ENCODE results near the gene RASGRF2. TPM values are rescaled to one million over a fixed set of nuclear protein-coding genes. Genes with fewer than 3 reads are reported as not detected.

Gene RASGRF2, protein sequence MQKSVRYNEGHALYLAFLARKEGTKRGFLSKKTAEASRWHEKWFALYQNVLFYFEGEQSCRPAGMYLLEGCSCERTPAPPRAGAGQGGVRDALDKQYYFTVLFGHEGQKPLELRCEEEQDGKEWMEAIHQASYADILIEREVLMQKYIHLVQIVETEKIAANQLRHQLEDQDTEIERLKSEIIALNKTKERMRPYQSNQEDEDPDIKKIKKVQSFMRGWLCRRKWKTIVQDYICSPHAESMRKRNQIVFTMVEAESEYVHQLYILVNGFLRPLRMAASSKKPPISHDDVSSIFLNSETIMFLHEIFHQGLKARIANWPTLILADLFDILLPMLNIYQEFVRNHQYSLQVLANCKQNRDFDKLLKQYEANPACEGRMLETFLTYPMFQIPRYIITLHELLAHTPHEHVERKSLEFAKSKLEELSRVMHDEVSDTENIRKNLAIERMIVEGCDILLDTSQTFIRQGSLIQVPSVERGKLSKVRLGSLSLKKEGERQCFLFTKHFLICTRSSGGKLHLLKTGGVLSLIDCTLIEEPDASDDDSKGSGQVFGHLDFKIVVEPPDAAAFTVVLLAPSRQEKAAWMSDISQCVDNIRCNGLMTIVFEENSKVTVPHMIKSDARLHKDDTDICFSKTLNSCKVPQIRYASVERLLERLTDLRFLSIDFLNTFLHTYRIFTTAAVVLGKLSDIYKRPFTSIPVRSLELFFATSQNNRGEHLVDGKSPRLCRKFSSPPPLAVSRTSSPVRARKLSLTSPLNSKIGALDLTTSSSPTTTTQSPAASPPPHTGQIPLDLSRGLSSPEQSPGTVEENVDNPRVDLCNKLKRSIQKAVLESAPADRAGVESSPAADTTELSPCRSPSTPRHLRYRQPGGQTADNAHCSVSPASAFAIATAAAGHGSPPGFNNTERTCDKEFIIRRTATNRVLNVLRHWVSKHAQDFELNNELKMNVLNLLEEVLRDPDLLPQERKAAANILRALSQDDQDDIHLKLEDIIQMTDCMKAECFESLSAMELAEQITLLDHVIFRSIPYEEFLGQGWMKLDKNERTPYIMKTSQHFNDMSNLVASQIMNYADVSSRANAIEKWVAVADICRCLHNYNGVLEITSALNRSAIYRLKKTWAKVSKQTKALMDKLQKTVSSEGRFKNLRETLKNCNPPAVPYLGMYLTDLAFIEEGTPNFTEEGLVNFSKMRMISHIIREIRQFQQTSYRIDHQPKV (N-terminal part only)
- total RNA-seq, result 8.2 TPM
- long read RNA-seq, partial matches to known transcripts, result 3 of 12 reads
- long read RNA-seq, other reads (novel, unspliced or antisense), result 7 of 12 reads

DNA sequence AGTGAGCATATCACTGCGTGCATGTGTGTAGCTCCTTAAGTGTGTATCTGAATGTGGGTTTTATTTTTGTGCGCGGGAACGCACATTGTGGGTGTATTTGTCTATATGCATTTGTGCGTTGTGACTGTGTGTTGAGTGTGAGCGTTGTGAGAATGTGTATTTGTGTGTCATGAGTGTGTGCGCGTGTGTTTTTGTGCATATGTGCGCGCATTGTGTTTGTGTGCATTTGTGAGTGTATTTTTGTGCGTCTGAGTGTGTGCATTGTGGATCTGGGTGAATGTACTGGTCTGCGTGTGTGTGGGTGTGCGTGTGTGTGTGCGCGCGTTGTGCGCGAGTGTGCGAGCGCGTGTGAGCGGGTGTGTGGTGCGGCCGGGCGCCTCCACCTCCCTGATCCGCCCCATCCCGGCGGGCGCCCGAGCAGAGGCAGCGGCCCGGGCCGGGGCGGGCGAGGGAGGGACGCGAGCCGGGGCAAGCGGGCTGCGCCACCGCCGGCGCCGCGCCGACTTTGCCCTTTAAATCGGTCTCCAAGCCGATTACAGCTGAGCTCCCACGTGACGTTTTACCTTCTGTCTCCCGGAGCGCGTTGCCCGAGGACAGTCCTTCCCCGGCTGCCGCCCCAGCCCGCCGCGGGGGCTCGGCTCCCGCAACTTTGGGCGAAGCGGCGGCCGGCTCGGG is at the start of gene RASGRF2:
TSS of gene RASGRF2 (plus strand) at position 596 of the 675 bp plus-strand sequence. CDS start 376 bp downstream, outside the sequence.
- no peak for DNase-seq (ENCODE audit: low spot score)
- intact Hi-C loops (cut with DNase I), result loop anchor here (5.0 kb wide), 1 partner anchor 107 kb away; no protein-coding TSS in a partner anchor

- no peak for DNase-seq (ENCODE audit: low spot score)
- intact Hi-C loops (cut with DNase I), result no loop called here
These were observed 47.7 kb upstream of the RASGRF2 start for GRCh38 chr5:80912479-80912878.

DNA sequence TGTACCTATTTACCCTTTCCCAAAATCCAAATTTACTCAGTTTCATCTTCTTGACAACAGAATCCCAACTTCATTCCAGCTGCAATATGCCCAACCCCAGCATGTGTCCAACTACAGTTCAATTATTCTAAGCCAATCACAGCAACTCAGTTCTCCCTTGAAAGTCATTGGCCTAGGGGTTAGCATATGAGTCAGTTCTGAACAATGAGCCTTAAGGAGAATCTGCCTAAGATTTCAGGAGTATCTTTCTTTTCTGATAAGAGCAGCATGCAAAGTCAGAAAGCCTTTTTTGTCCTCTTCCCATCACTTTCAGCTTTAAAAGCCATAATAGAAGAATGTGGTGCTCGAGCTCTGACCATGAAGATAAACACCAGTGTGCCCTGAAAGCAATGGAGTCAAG is 44.4 kb upstream of the RASGRF2 start:
- no peak for DNase-seq (ENCODE audit: low spot score)
- intact Hi-C loops (cut with DNase I), result no loop called here

DNA sequence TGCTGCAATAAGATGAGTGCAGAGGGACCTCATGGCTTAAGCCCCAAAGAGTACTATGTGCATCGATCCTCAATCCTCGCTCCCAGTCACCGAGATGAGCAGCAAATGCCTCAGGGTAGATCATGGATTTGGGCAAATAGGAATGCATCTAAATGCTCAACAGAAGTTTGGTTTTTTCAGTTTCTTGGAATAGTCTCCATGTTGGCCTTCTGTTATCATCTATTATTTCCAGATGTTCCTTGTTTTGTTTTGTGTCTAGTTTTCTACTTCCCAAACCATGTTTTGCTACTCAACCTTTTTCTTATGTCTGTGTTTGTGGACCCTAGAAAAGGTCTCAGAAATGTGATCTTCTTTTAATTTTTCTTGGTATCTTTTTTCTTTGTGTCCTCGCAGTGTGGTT is 43.5 kb upstream of the RASGRF2 start:
- no peak for DNase-seq (ENCODE audit: low spot score)
- intact Hi-C loops (cut with DNase I), result no loop called here

- intact Hi-C loops (cut with DNase I), result no loop called here
- no peak for DNase-seq (ENCODE audit: low spot score)
These were observed 42.5 kb upstream of the RASGRF2 start for GRCh38 chr5:80917631-80918030.

GRCh38 chr5:80919678-80920196 is 40.4 kb upstream of the RASGRF2 start:
- no peak for DNase-seq (ENCODE audit: low spot score)
- intact Hi-C loops (cut with DNase I), result no loop called here

- intact Hi-C loops (cut with DNase I), result no loop called here
- DNase-seq (ENCODE audit: low spot score), result no peak
These were observed 39.8 kb upstream of the RASGRF2 start for GRCh38 chr5:80920333-80920732.

- intact Hi-C loops (cut with DNase I), result no loop called here
- no peak for DNase-seq (ENCODE audit: low spot score)
These were observed 39.1 kb upstream of the RASGRF2 start for GRCh38 chr5:80921026-80921425.

GRCh38 chr5:80925931-80926330 is 34.2 kb upstream of the RASGRF2 start:
- DNase-seq (ENCODE audit: low spot score), result no peak
- intact Hi-C loops (cut with DNase I), result no loop called here

DNA sequence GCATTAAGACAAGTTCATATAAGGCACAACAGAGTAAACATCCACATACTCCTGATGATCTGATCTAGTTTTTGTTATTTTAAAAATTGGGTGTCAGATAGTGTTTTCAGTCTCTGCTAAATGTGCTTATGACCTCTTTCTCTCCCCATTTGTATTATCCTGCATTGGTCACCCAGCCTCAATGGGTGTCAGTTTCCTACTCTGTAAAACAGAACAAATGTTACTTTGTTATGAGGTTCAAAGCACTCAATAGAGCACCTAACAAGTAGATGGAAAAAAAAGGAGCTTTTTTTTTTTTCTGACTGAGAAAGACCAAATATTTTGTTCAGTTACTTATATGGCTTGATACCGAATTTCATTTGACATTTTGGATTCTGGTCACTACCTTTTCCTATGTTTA is 33.6 kb upstream of the RASGRF2 start:
- intact Hi-C loops (cut with DNase I), result no loop called here
- DNase-seq (ENCODE audit: low spot score), result no peak

DNA sequence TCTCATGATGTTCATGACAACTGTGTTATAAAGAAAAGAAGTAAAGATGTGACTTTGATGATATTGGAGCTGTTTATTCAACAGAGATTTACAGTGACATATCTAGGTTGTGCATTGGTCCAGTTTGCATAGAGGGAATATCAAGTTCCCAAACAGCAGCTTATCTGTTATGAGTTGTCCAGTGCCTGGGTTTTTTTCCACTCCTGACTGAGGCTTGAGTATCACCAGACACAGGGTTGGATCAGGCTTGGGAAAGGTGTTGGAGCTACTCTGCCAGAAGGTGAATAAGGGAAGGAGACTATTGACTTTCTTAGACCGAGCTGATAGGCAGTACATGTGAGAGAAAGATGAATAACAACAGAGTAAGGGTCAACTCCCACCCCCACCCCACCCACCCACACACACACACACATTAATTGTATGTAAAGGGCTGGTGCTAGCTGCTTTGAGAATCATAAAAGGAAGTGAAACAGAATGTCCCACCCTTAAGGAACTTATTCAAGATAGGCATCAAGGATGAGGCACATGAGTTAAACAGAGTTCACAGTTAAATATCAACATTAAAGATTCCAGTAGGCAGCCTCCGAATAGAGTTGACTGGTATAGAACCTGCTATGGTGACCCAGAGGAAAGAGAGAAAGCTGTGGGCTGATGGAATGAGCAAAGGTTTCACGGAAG is 33.0 kb upstream of the RASGRF2 start:
- DNase-seq (ENCODE audit: low spot score), result no peak
- intact Hi-C loops (cut with DNase I), result no loop called here

DNA sequence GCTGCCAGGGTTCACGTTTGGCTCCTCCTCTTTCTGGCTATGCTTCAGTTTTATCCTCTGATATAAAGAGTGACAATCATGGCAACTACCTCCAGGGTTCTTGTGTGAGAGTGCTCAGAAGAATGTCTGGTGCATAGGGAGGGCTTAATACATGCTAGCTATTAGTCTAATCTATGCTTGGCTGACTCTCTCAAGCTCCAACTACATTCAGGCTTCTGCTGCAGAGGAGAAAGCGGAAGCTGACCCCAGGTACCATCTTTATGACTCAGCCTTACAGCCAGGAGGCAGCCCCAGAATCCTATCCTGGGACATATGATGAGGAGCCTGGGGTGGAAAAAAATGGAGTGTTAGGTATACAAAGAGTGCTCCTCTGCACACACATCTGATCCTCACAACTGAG is 32.1 kb upstream of the RASGRF2 start:
- DNase-seq (ENCODE audit: low spot score), result no peak
- intact Hi-C loops (cut with DNase I), result no loop called here

GRCh38 chr5:80930940-80931339 is 29.2 kb upstream of the RASGRF2 start:
- DNase-seq (ENCODE audit: low spot score), result no peak
- intact Hi-C loops (cut with DNase I), result no loop called here

GRCh38 chr5:80931411-80931810 is 28.8 kb upstream of the RASGRF2 start:
- DNase-seq (ENCODE audit: low spot score), result no peak
- intact Hi-C loops (cut with DNase I), result no loop called here

GRCh38 chr5:80933036-80933435 is 27.1 kb upstream of the RASGRF2 start:
- DNase-seq (ENCODE audit: low spot score), result no peak
- intact Hi-C loops (cut with DNase I), result no loop called here

- no peak for DNase-seq (ENCODE audit: low spot score)
- intact Hi-C loops (cut with DNase I), result no loop called here
These were observed 25.4 kb upstream of the RASGRF2 start for GRCh38 chr5:80934751-80935150.

DNA sequence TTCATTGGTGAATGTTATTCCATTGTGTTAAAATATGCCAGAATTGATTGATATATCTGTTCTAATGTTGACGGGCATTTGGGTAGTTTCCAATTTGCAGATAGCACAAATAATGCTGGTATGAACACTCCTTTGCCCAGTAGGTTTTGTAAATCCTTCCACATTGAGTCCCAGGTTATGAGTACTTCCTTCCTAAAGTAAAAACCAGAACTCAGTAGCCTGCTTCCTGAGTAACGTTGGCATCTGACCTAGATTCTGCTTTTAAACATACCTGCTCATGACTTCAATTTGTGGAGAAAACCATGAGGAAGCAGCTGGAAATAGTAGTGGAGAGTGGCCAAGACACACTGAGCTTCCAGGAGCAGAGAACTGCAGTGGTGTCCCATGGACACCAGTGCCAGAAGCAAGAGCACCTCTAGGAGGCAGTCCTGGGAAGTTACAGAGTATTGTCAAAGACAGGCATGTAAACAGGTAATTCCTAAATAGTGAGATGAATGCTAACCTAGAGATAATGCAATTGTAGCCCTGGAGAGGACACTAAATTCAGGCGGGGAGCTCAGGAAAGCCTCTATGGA is 24.3 kb upstream of the RASGRF2 start:
- DNase-seq (ENCODE audit: low spot score), result no peak
- intact Hi-C loops (cut with DNase I), result no loop called here

GRCh38 chr5:80936881-80937280 is 23.3 kb upstream of the RASGRF2 start:
- intact Hi-C loops (cut with DNase I), result no loop called here
- no peak for DNase-seq (ENCODE audit: low spot score)
